Effector CD8-positive, alpha-beta T cell (primary cell): ENCODE measurements around the gene EGFR.
"Not testable (repeated sequence)": the region's sequence is repeated elsewhere in the genome, so short reads cannot be mapped to it uniquely, and the experiment has no call there.

Source experiments
- DNase-seq: peaks from one replicate; lab custom pipeline; 2025; lab: John Stamatoyannopoulos, UW

Gene EGFR

DNA sequence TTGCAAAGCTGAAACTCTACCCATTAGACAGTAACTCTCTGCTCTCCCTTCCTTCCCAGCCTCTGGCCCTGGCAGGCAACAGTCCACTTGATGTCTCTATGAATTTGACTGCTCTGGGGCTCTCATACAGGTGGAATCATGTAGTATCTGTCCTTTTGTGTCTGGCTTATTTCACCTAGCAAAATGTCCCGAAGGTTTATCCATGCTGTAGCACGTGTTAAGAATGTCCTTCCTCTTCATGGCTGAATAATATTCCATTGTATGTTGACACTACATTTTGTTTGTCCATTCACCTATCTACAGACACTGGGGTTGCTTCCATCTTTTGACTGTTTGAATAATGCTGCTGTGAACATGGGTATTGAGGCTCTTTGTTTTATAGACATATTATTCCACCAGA lies 128.9 kb downstream of the EGFR start:
- DNase-seq, result no peak

DNA sequence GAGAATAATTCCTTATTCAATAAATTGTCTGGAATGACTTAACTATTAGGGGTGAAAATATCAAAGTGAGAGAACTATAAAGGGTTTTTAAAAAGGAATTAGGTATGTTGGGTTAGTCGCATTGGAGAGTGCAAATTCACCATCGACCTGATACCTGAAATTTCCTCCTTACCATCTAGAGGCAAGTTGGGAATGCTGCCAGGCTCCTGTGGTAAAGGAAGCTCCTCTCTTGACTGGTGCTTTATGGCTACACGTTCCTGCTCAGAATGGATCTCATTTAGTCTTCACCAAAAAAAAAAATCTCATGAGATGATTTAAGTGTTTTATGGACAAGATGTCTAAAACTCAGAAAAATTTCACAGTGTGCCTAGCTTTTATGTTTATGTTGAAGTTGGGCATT lies 129.8 kb downstream of the EGFR start:
- DNase-seq, result no peak

DNA sequence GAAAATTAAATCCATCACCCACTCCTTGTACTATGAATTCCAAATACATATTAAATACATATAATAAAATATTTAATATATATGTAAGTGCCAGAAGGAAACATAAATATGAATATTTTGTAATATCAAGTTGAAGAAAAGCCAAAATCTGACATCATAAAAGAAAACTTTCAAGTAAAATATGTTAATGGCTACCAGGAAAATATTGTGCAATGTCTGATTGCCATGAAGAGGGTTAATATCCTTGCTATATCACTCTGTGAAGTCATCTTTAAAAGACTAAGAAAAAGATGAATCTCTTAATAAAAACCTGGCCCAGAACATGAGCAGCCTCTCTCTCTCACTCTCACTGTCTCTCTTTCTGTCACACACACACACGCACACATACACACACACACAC lies 130.2 kb downstream of the EGFR start:
- no peak for DNase-seq

DNA sequence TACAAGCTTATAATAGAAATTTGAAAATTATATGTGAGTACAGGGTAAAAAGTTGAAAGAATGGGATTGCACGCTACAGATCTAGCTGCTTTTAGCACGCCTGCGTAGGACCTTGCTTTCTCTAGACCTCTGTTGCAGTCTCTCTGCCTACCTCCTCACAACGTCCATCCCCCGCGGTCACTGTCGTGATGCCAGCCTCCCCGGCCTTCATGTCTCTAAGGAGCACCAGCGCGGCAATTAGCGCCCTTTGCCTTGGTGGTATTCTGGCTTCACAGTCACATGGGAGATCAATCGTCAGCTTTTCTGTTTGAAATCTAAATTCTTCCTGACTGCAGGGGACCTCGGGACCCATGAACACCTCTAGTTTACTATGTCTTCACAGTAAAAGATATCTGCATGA lies 131.3 kb downstream of the EGFR start:
- DNase-seq, result no peak

DNA sequence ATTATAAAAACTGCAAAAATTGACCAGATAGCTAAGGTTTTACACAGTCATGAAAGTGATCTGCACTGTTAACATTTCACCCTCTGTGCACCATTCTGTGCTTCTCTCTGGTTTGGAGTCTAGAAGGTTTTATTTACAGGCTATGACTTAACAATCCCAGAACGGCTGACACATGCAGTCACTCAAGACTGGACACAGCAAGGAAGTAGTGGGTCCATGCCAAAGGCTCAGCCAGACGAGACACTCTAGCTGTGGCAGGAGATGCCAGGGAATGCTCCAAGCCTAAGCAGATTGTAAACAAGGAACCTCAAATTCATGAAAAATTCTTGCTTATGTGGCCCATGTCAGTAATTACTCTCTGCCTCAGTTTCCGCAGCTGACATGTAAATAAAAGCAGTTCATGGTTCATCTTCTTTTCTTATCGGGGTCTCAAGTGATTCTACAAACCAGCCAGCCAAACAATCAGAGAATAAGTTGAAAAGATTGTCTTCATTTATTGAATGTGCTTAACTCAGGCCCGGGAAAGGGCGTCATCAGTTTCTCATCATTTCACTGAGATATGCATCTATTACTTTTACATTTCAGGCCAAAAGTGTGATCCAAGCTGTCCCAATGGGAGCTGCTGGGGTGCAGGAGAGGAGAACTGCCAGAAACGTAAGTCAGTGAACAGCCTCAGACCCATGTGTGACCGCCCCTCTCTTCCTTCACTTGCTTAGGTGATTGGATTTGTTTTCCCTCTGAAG lies 132.1 kb downstream of the EGFR start:
- DNase-seq, result no peak

DNA sequence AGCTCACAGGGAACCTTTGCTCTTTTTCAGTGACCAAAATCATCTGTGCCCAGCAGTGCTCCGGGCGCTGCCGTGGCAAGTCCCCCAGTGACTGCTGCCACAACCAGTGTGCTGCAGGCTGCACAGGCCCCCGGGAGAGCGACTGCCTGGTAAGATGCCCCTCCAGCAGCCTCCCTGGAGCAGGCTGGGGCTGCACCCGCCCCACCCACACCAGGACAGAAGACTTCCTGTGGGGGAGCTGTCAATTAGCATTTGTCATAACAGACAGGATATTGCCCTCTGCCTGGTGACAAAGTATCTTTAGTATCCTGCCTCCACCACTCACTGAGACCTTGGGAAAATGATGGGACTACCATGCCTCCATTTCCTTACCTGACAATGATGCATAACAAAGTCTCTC lies 133.7 kb downstream of the EGFR start:
- DNase-seq, result no peak

DNA sequence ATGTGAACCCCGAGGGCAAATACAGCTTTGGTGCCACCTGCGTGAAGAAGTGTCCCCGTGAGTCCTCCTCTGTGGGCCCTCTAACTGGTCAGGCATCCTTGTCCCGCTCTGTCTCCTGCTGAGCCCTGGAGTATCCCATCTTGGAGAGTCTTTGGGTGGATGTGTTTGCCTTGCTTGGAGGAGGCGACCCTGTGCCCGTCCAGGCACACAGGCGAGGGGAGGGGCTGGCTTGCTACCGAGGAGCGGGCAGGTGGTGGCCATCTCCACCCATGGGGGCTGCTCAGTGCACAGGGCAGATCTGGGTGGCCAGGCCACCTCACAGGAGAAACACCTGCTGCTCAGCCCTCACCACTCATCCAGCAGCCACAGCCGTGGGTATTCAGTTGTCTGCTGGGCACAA lies 135.3 kb downstream of the EGFR start:
- no peak for DNase-seq

DNA sequence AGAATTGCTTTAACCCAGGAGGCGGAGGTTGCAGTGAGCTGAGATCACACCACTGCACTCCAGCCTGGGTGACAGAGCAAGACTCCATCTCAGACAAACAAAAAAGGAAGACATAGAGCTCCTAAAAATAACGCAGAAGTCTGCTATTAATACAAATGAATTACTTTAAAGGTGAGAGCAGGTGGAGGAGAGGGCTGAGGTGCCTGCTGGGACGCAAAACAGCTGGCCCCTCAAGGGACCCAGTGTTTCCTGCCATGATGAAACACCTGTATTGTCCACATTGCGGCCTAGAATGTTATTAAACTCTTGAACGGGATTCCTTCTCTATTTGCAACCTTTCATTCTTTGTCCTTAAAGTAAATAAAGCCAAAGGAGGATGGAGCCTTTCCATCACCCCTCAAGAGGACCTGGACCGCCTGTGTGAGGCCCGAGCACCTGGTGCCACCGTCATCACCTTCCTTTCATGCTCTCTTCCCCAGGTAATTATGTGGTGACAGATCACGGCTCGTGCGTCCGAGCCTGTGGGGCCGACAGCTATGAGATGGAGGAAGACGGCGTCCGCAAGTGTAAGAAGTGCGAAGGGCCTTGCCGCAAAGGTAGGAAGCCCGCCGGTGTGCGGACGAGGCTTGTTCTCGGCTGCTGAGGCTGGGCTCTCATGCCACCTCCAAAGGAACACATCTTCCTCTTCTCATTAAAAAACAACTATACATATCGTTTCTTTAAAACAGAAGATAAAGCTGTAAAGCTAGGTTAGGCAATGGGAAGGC lies 136.7 kb downstream of the EGFR start:
- no peak for DNase-seq

DNA sequence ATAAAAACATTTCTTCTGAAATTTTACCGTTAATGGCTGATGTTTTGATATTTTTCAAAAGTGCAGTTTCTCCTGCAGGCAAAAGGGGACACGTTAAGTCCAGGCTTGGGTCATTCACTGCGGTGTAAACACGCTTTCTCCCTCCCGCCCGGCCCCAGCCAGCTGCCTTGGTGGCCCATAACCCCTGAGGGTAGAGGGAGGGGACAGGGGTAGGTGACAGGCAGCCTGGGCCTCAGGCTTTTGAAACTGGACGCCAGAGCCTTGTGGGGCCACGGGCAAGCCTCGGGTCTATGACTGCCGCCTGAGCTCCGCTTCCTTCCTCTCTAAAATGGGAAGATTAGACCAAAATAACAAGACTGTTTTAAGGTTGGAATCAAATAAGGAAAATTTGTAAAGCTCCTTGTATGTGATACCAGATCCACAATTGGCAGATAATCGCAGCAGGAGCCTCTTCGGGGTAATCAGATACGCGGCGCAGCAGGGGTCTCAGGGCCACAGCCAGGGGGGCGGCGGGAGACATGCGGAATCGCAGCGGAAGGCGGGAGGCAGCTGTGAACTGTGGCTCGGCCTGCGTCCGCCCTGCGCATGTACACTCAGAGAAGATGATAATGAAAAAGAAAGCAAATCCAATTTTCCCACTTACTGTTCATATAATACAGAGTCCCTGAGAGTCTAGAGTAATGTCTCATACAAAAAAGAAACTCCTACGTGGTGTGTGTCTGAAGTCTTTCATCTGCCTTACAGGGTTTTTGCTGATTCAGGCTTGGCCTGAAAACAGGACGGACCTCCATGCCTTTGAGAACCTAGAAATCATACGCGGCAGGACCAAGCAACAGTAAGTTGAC lies 138.3 kb downstream of the EGFR start:
- DNase-seq, result no peak

DNA sequence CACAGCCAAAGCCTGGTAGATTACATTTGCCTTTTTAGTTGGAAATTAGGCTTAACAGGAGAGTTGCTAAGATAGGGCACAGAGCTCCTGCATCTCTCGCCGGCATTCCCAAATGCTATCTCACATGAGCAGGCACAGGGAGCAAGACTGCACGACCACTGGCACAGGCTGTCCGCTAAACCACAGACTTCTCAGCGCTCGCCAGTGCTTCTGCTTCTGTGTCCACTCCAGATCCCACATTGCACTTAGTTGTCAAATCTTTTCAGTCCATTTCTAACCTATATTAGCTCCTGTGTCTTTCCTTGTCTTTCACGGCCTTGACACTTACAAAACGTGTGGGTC lies 138.9 kb downstream of the EGFR start:
- no peak for DNase-seq

DNA sequence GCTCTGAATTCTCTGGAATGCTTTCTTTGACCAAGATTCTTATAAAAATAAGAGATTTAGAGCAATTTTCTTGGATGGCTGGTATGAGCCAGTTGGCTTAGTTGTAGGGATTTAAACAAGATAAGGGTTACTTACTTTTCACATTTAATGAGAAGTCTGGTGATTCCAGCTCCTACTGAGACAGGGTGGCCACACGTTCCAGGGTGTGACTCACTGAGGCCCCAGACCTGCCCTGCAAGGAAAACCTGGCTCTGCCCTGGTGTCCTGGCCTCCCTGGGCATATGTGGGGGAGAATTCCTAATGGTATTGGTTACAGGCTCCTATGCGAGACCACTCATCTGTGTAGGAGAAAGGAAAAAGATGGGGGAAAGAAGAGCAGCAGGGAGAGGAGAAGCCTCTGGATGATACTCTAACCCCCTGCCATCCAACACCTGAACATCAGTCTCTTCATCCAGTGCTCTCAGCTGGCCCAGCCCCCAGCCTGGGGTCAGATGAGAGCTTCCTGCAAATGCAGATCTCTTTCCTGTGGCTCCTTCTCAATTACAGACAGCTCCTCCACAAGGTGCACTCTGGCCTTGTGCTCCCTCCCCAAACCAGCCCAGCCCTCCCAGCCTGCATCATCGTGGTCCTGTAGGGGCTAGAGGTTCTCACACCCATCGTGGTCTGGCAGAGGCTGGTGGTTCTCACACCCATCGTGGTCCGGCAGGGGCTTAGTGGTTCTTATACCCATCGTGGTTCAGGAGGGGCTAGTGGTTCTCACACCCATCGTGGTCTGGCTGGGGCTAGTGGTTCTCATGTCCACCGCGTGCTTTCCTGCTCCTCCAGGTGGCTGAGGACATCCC lies 139.9 kb downstream of the EGFR start:
- no peak for DNase-seq

DNA sequence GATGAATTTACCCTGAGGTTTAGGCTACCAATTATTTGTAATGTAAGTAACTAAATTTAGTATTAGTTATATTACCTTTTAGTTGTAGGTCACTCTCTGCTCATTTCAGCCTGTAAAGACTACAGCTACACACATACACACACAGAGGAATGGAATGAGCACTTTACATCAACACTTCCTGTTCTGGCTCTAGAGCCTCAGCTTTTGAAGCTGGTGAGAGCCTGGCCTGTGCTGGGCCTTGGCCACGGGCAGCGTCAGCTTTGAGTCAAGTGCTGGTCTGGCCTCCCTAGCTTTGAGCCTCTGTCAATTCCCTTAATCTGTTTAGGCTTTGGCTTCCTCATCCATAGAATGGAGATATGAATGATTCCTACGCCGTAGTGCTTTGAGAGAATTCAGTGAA lies 141.7 kb downstream of the EGFR start:
- no peak for DNase-seq

DNA sequence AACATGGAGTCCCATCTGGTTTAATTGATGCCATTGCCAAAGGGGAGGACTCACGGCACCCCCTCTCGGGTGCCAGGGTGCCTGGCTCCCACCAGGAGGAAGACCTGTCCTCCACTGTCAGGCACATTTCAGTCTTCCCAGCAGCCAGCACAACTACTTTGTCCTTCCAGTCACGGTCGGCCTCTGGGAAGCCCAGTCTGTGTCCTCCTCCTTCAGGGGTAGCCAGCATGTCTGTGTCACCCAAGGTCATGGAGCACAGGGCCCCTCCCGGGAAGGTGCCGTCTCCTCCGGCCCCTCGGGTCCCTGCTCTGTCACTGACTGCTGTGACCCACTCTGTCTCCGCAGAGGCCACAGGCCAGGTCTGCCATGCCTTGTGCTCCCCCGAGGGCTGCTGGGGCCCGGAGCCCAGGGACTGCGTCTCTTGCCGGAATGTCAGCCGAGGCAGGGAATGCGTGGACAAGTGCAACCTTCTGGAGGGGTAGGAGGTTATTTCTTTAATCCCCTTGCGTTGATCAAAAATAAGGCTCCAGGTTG lies 142.4 kb downstream of the EGFR start:
- DNase-seq, result no peak

DNA sequence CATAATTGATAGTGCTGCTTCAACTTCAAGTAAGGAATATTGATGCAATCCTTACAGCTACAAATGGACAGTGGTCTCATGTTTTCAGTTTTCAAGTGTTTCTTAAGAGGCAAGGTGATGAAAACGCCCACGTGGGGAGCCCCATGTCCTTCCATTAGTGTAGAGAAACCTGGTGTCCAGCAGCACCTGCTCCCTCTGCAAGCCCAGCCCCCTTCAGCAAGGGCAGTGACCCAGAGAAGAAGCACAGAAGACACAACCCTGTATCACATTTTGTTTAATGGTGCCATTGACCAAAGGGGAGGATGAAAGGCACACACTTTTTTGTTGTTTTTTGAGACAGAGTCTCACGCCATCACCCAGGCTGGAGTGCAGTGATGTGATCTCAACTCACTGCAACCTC lies 143.7 kb downstream of the EGFR start:
- no peak for DNase-seq

DNA sequence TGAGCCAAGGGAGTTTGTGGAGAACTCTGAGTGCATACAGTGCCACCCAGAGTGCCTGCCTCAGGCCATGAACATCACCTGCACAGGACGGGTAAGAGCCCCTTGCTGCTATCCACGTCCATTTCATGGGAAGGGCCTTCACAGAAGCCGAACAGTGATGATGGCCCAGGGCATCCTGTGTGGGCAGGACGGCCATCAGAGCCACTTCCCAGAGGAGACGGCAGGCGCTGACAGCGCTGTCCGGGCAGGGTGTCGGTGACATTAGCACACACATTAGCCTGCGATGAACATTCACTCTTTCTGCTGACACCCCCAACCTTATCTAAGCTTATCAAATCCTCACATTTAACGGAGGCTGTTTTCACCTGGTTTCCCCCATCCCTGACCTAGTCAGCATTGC lies 144.9 kb downstream of the EGFR start:
- no peak for DNase-seq

DNA sequence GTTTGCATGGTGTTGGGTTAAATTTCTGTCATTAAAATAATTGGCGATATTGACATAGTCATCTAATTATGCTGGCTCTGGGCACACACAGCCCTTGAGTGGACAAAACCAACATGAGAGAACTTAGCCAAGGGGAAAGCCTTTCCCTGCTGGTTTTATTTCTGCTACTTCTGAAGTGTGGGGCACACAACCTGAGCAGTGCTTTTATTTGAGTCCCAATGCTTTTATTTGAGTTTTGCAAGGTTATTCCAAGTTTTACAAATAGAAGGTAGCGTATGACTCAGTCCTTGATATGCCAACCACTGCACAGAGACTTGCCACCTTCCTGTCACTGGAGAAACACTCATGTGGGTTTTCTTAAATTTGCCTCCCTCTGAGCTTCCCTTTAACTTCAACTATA lies 145.7 kb downstream of the EGFR start:
- no peak for DNase-seq

DNA sequence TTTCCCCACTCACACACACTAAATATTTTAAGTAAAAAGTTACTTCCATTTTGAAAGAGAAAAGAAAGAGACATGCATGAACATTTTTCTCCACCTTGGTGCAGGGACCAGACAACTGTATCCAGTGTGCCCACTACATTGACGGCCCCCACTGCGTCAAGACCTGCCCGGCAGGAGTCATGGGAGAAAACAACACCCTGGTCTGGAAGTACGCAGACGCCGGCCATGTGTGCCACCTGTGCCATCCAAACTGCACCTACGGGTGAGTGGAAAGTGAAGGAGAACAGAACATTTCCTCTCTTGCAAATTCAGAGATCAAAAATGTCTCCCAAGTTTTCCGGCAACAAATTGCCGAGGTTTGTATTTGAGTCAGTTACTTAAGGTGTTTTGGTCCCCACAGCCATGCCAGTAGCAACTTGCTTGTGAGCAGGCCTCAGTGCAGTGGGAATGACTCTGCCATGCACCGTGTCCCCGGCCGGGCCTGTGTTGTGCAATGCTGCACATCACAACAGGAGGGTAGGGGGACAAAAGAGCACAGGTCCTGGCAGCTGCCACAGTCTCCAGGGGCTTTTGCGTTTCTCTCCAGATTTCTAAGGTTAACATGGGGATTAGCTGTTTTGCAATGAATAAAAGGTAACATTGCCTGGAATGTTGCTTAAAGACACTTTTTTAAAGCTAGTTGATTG lies 146.5 kb downstream of the EGFR start:
- DNase-seq, result no peak

DNA sequence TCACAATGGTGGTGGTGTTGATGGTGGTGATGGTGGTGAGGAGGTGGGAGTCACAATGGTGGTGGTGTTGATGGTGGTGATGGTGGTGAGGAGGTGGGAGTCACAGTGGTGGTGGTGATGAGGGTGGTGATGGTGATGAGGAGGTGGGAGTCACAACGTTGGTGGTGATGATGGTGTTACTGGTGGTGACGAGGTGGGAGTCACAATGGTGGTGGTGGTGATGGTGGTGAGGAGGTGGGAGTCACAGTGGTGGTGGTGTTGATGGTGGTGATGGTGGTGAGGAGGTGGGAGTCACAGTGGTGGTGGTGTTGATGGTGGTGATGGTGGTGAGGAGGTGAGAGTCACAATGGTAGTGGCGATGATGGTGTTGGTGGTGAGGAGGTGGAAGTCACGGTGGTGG lies 148.5 kb downstream of the EGFR start:
- not testable (repeated sequence) for DNase-seq

DNA sequence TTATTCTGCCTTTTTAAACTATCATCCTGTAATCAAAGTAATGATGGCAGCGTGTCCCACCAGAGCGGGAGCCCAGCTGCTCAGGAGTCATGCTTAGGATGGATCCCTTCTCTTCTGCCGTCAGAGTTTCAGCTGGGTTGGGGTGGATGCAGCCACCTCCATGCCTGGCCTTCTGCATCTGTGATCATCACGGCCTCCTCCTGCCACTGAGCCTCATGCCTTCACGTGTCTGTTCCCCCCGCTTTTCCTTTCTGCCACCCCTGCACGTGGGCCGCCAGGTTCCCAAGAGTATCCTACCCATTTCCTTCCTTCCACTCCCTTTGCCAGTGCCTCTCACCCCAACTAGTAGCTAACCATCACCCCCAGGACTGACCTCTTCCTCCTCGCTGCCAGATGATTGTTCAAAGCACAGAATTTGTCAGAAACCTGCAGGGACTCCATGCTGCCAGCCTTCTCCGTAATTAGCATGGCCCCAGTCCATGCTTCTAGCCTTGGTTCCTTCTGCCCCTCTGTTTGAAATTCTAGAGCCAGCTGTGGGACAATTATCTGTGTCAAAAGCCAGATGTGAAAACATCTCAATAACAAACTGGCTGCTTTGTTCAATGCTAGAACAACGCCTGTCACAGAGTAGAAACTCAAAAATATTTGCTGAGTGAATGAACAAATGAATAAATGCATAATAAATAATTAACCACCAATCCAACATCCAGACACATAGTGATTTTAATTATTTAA lies 151.7 kb downstream of the EGFR start:
- no peak for DNase-seq

DNA sequence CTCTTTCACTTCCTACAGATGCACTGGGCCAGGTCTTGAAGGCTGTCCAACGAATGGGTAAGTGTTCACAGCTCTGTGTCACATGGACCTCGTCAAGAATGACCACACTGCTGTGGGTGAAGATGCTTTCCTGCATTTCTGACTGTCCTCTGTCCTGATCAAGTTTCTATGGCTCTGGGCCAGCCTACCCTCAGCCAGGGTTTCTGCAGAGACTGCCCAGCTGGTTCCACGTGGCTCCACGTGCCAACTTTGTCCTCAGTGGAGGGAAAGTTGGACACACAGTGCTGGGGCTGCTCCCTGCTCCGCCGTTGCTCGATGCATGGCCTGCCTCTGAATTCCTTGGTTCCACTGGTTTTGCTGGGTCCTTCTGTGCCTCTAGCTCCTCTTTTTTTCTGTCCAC lies 152.3 kb downstream of the EGFR start:
- no peak for DNase-seq
